NCI-H1436 (cell line): Measurements from ENCODE around the gene DNER.
"Not testable (repeated sequence)": the region's sequence is repeated elsewhere in the genome, so short reads cannot be mapped to it uniquely, and the experiment has no call there.

Source experiments
- DNase-seq: peaks from one replicate; lab custom pipeline; 2025; lab: John Stamatoyannopoulos, UW

Gene DNER

DNA sequence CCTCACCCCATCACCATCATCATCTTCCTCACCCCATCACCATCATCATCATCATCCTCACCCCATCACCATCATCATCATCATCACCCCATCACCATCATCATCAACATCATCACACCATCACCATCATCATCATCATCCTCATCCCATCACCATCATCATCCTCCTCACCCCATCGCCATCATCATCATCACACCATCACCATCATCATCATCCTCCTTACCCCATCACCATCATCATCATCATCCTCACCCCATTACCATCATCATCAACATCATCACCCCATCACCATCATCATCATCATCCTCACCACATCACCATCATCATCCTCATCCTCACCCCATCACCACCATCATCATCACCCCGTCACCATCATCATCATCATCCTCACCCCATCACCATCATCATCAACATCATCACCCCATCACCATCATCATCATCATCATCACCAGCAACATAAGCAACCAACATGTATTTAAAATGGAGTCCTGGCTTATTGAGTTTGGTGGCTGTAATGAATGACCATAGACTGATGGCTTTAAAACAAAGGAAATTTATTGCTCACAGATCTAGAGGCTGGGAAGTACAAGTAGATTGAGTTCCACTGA is 150.0 kb downstream of the DNER start:
- no peak for DNase-seq

DNA sequence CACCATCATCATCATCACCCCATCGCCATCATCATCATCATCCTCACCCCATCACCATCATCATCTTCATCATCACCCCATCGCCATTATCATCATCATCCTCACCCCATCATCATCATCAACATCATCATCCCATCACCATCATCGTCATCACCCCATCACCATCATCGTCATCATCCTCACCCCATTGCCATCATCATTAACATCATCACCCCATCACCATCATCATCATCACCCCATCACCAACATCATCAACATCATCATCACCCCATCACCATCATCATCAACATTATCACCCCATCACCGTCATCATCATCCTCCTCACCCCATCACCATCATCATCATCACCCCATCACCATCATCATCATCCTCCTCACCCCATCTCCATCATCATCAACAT is 151.0 kb downstream of the DNER start:
- DNase-seq, result no peak

DNA sequence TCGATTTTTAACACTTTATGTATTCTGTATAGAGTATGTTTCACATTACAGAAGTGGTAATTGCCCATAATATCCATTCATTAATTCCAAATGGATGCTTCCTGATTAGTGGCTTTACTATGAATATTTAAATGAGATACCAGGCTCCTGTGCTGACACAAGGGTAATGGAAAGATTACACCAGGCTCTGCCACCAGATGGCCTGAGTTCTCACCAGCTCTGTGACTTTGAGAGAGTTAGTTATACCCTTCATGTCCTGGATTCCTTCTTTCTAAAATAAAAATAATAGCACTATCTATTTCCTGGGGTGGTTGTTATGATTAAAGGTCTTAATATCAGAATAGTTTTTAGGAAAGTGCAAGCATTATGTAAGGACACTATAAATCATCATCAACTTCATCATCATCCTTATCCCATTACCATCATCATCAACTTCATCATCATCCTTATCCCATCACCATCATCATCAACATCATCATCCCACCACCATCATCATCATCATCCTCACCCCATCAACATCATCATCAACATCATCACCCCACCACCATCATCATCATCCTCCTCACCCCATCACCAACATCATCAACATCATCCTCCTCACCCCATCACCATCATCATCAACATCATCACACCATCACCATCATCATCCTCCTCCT is 151.8 kb downstream of the DNER start:
- DNase-seq, result no peak

DNA sequence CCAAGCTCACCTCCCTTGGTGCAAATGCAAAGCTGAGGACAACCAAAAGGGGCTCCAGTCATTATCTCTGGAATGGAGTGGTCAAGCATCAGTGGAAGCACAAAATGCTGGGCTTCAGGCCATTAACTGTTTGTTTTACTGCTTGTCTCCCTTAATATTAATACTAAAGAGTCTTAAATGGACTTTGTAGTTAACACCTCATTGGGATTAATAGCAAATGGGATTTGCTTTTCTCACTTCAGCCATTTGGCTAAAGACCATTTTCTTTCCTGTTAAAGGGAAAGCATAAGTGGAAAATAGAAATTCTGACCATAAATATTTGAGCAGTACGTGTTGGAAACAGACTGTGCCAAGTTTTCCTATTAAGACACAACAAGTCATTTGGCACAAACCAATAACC is 154.4 kb downstream of the DNER start:
- DNase-seq, result no peak

DNA sequence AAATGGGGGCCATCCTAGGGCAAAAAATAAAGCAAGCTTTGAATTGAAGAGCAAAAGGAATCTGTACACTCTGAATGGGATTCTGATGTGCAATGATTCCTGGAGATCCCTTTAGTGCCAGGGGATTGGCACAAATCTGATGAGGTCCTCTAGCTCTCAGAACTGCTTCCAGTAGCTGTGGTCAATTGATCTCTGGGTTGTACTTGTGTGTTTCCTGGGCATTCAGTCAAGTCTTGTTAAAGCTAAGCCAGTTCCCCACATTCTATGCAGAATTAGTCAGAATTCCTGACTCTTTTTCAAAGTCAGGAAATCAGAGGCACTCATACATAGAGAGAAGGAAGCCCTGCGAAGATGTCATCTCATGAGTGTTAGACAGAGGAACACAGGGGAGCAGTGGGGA is 161.3 kb downstream of the DNER start:
- no peak for DNase-seq

DNA sequence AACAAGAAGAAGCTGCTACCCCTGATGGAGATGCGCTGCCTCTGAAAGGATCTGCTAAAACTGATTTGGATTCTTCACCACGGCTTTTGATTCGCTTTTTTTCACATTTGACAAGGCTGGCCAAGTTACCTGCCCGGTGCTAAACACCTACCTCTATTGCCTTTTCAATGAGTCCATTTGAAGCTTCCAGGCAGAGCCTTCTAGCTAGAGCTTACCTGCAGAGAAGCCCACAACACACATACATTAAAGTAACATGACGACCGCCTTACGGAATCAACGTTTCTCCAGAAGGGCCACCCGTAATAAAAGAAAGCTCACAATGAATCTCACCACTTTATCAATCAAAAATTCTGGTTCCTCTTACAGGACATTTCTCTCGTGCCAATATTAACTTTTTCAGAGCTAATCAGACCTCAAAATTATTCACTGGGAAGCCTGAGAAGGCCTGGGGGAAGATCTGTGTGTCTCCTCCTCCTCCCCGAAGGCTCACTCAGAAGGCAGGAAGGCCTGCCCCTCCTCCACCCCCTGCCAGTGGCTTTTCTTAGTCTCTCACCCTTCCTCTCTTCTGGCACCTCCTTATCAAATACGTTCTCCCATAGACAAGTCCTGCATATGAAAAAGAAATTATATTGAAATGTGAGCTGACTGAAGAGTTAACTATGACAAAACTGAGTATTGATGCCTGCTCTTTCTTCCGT is 171.0 kb downstream of the DNER start:
- DNase-seq, result no peak

DNA sequence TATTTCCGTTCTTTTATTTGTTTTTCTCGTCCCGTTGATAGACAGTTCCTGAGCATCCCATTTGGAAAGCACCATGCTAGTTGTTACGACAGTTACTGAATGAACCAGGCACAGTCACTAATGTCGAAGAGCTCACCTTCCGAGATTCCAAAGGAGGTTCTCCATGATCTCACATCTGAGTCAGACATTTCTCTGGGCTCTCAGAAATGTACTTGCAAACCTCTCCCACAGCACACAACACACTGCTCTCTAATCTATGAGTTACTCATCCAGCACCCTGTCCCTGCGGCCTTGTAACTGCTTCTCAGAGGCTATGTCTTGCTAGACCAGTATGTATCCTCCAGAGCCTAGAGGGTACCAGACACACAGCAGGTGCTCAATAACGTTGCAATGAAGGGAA is 174.7 kb downstream of the DNER start:
- no peak for DNase-seq

DNA sequence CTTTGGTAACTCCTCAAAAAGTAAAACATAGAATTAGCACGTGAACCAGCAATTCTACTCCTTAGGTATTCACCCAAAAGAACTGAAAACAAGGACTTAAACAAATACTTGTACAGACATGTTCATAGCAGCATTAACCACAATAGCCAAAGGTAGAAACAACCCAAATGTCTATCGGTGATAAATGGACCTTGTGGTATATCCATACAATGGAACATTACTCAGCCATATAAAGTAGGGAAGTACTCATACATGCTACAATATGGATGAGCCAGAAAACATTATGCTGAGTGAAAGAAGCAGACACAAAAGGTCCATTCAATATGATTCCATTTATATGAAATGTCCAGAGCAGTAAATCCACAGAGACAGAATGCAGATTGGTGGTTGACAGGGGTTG is 182.8 kb downstream of the DNER start:
- DNase-seq, result no peak

DNA sequence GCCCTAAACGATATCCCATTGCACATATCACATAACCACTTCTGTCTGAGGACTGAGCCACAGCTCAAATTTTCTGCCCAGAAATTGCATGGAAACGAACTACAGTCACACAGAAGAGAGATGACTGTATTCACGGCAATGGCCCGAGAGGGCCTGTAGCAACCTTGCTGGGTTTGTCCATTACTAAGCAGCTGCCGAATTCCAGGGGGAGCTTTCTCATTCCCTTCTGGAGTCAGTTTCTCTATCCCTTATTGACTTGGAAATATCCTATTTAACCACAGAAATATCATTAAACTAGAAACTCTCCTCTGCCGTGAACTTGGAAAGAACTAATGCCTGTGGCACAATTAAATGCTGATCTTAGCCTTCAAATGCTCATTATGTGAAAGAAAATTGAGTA is 183.9 kb downstream of the DNER start:
- no peak for DNase-seq

DNA sequence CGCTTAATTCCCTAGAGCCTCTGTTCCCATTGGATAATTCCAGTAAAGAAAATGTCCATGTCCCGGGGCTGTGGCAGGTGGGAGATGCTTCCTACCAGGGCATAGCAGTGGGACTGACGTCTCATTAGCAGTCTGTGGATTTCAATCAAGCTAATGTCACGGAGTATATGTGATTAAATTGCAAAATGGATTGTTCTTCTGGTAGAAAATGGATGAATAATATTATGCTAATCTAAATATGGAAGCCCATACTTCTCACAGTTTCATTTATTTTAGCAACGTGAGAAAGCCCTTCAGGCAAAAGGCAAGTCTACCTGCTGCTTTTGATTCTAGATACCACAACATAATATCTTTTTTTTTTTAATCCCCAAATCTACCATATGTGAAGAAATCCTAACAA is 185.5 kb downstream of the DNER start:
- no peak for DNase-seq

DNA sequence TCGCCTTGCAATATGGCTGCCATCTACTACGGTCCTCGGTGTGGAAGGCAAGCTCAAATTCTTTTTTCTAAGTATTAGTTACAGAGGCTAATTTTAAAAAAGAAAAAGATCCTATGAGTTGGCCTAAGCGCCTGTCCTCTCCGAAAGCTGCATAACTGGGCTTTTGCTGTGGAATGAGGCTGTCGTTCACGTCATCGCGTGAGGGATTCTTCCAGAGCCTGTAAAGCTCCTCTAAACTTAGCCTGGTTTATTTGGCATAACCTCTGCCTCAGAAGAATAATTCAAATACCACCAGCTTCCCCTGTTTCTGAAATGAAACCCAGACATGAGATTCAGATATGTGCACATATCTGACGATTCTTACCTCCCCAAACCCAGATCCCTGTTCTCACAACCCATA is 187.4 kb downstream of the DNER start:
- DNase-seq, result no peak

DNA sequence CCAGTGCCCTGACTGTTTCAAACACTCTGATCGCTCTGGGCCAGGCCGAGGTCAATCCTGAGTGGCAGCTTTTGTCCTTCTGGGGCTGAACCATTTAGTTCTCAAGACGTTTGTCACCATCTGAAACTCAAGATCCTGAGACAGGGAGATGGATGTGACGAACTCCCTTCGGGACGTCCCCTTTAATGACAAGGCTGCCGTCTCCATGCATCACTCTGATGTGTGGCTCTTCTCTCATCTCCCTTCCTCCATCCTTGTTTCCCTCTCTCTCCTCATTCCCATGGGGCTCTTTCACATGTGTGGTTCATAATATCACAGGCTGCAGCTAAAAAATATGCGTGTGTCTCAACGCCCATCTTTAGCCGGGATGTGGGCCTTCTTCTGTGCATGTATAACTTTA is 189.6 kb downstream of the DNER start:
- DNase-seq, result no peak

DNA sequence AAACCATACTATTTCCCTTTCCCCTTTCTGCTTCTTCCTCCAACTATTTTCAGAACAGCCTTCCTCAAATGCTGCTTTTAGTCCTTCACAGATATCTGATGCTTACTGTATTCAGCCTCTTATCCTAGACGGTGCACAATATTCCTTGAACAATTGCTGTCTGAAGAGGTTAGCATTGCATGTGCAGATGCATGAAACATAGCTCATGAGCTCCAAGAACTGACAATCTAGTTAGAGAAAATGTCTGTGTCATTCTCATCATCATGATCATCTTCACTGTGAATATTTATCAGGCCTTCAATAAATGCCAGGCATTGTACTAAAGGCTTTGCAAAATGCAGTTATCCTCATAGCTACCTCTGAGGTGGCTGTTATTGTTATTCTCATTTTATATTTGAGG is 190.7 kb downstream of the DNER start:
- DNase-seq, result no peak

DNA sequence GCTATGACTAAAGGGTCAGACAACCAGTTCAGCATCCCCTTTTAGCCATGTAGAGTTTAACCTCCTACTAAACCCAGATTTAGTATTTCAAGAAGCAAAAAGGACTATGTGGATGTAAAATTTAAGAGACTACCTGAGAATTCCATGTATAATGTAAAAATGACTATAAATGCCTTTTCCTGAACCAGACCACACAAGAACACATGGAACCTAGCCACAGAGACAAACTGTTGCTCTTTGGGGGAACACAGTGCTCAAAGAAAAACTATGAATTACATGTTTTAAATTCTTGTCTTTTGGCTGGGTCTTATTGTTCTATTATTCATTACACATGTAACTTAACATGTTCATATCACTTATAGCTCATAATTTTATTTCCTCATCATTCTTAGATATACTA is 192.8 kb downstream of the DNER start:
- DNase-seq, result no peak

DNA sequence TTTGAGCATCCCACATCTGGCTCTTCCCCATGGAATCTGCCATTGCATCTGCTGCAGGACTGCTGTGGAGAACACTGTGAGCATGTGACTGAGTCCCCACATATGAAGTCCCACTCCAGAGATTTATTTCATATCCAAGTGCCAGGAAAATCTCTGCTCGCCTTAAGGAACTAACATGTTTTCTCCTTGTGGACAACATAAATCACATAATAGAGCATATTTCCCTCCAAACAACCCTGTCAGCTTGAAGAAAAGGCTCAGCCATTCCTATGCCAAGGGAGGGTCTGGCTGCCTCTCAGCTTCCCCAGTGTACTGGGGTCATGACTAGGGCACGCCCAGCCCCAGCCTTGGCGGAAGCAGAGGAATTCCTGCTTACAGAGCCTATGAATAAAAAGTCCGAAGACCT is 193.7 kb downstream of the DNER start:
- no peak for DNase-seq

DNA sequence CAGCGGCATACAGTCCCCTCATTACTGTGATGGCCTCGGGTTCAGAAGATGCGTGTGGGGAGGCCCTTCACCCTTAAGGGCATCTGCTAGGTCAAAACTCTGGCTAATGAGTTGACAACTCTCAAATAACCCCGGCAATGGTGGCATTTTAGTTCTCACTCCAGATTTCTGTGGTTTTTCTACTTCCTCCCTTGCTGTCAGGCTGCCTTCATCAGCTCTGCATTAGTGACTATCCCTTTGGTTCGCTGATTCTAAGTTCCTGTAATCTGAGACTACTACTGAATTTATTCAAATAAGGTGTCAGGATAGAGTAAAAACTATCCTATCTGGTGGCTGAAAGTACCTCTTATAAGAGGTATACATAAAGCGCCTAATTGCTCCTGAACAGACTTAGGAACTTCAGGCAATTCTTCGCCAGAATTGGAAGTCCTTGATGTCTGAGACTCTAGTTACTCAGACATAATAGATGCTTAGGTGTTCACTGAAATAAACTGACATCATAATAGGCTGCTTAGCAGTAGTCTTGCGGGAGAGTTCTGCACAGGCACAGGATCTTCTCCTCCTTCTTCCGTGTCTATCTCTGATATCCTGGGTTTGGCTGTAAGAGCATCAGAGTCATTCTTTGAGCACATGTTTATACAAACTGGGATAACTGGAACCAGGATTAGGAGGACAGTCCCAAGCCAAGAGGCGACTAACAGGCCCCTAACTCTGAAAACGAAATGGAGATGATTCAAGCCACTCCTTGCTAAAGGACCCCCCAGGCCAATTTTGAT is 194.5 kb downstream of the DNER start:
- no peak for DNase-seq

DNA sequence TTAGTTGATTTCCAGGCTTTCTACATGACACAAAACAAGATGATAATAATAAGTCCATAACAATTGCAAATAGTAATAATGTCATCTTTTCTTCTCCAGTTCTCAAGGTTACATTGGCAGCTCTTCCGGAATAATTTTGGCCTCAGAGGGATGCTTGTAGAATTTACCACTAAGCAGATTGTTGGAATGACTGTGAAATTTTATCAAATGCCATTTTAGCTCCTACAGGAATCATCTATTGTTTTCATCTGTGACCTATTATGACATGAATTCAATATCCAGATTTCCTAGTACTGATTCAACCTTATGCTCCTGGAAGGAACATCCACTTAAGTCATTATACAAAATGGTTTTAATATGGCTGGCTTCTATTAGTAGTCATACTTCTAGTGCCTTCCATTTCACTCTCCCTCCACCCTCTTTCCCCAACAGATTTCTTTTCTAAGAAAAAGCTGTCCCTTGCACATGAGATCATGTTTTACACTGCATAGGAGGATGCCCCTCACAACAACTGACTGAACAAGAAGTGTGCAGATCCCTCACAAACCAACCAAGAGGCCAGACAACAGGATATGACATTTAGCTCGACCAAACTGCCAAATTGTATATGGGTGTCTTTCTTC is 200.0 kb downstream of the DNER start:
- no peak for DNase-seq

DNA sequence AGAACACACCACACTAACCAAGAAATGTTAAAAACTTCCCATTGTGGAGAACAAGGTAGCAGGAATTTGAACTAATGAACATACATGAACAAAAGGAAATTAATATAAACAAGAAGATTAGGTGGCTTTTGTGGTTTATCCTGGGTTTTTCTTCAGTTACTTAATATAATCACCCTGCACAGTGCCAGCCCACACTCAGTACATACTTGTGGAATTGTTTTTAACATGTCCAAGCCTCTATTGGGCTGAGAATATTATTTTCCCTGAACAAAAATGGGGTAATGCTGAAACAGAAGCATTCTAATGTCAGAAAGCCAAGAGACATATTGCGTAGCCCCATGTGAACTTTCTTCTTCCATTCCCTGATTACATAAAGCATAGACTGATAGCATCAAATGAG is 202.8 kb downstream of the DNER start:
- no peak for DNase-seq

DNA sequence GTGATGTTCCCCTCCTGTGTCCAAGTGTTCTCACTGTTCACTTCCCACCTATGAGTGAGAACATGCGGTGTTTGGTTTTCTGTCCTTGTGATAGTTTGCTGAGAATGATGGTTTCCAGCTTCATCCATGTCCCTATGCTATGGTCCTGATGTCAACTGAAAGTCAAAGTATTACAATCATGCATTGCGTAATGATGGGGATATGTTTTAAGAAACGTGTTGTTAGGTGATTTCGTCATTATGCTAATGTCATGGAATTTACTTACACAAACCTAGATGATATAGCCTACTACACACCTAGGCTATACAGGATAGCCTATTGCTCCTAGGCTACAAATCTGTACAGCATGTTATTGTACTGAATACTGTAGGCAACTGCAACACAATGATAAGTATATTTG is 207.7 kb downstream of the DNER start:
- not testable (repeated sequence) for DNase-seq

DNA sequence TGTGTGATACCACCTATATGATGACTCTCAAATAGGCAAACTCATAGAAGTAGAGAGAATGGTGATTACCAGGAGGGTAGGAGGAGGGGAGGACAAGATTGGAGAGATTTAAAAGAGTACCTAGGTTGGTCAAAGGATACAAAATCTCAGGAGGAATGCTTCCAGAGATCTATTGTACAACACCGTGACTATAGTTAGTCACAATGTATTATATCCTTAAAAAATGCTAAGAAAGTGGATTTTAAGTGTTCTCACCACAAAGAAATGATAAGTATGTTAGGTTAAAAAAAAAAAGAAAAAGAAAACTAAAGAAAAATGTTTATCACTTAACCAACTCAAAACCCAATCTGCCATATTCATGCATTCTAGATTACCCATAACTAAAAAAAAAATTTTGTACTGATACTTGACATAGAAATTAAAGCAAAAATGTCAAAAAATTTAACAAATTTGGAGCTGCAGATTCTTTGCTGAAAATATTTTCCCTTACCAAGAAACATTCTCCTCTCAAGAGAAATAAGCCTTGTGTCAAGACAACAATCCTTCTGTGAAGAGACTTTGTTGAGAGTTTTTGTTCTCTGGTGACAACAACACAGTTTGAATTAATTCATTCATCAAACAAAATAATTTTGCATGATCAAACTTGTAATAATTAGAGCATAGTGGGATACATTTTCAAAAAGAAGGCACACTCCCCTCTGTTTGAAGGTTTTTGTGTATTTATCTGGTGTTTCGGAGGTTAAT is 213.1 kb downstream of the DNER start:
- DNase-seq, result no peak

DNA sequence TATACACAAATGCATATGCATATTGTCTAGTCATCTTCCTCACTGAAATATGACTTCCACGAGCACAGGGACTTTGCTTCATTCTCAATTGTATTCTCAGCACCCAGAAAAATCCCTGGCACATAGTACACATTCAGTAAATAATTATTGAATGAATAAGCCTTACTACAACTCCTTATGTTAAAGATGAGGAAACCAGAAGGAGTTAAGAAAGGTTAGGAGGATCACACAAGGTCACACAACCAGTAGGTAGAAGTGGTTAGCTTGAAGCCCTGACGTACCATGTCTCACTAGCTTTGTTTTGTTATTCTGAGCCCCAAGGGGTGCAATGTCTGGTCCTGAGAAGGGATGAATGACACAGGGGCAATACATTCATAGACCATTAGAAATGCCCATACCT is 222.3 kb downstream of the DNER start:
- no peak for DNase-seq

DNA sequence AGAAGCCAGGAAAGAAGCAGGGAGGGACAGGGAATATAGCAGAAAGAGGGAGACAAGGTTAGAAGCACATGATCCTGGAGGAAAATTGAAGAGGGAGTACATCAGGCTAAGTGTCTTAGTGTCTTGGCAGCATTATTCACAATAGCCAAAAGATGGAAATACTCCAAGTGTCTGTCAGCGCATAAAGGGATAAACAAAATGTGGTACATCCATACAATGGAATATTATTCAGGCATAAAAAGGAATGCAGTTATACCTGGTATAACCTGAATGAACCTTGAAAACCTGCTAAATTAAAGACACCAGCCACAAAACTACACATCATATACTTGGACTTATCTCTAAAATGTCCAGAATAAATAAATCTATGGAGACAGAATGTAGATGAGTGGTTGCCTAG is 224.2 kb downstream of the DNER start:
- no peak for DNase-seq
